H1 (cell line): ENCODE measurements around the gene ITPK1. TPM values are rescaled to one million over a fixed set of nuclear protein-coding genes. Genes with fewer than 3 reads are reported as not detected.

Experiments used
- CTCF ChIA-PET: fragments of 300-600 bp; sonication (Branson Sonifier 250); formaldehyde crosslinking; loops from one replicate; lab custom pipeline; 2021; ENCODE audit not compliant: partially characterized antibody; lab: Charles Lee
- POLR2A ChIA-PET: fragments of 300-600 bp; sonication (Branson Sonifier 250); formaldehyde crosslinking; loops from one replicate; lab custom pipeline; 2021; ENCODE audit warnings: inconsistent platforms; ENCODE audit not compliant: partially characterized antibody; lab: Charles Lee
- DNase-seq, 2 experiments: peaks; one replicate each; pipeline versions ENCODE4 v3.0.0 to v3.0.0-alpha.2; 2010 to 2022; ENCODE audit warnings: low spot score in 2 of 2, low read depth in 1 of 2, mixed read lengths in 1 of 2
- FAIRE-seq: peaks from 2 replicates; lab custom pipeline; 2011; peaks lifted over from hg19 to GRCh38; lab: Jason Lieb, UNC
- H2AFZ ChIP-seq: 2 replicates; pipeline ENCODE4 v1.8.1; 2012; ENCODE audit warnings: low read length, inconsistent platforms
- H2AK5ac ChIP-seq: 2 replicates; pipeline ENCODE4 v1.6.1; 2013; ENCODE audit warnings: low read depth, low read length
- H2BK120ac ChIP-seq: replicated peaks from 2 replicates; pipeline ENCODE3; 2013; ENCODE audit warnings: low read depth, low read length, inconsistent platforms
- H2BK12ac ChIP-seq: 2 replicates; pipeline ENCODE4 v1.6.1; 2013; ENCODE audit warnings: low read depth, low read length
- H2BK15ac ChIP-seq: 2 replicates; pipeline ENCODE4 v1.6.1; 2013; ENCODE audit warnings: low read length
- H2BK20ac ChIP-seq: 2 replicates; pipeline ENCODE4 v1.6.1; 2013; ENCODE audit warnings: low read length
- H2BK5ac ChIP-seq: 2 replicates; pipeline ENCODE4 v1.6.1; 2013; ENCODE audit warnings: low read depth, low read length
- H3K14ac ChIP-seq: 2 replicates; pipeline ENCODE4 v1.6.1; 2013; ENCODE audit warnings: inconsistent platforms; ENCODE audit not compliant: insufficient read length
- H3K18ac ChIP-seq: 2 replicates; pipeline ENCODE4 v1.6.1; 2013; ENCODE audit warnings: low read length; ENCODE audit errors: extremely low read depth
- H3K23ac ChIP-seq: 2 replicates; pipeline ENCODE4 v1.6.1; 2013; ENCODE audit warnings: inconsistent platforms; ENCODE audit not compliant: insufficient read length
- H3K23me2 ChIP-seq: 2 replicates; pipeline ENCODE4 v1.6.1; 2013; ENCODE audit warnings: low read depth, low read length
- H3K27ac ChIP-seq: 2 replicates; pipeline ENCODE4 v1.6.1; 2011; ENCODE audit warnings: low read depth, low read length, inconsistent platforms
- H3K27me3 ChIP-seq, 4 experiments: replicated peaks in 1 of 4; 1 replicate in 1 of 4; 2 replicates in 3 of 4; pipeline versions ENCODE4 v1.6.1 to v1.8.1; 2011 to 2013; ENCODE audit warnings: low read length in 3 of 4, mild to moderate bottlenecking in 3 of 4, inconsistent platforms in 2 of 4, mixed read lengths in 2 of 4, moderate library complexity in 1 of 4; ENCODE audit not compliant: control insufficient read depth in 3 of 4, insufficient read depth in 3 of 4; ENCODE audit errors: extremely low read depth in 1 of 4
- H3K36me3 ChIP-seq, 4 experiments: 2 replicates each; pipeline versions ENCODE4 v1.6.1 to v1.8.1; 2011 to 2013; ENCODE audit warnings: mild to moderate bottlenecking in 4 of 4, low read length in 3 of 4, moderate library complexity in 2 of 4, control low read depth in 1 of 4, inconsistent platforms in 1 of 4; ENCODE audit not compliant: insufficient read depth in 4 of 4, control insufficient read depth in 2 of 4
- H3K4ac ChIP-seq: replicated peaks from 2 replicates; pipeline ENCODE3; 2013; ENCODE audit warnings: low read length, low read depth, mixed read lengths, inconsistent platforms; ENCODE audit not compliant: insufficient read length
- H3K4me1 ChIP-seq, 4 experiments: replicated peaks in 1 of 4; 1 replicate in 1 of 4; 2 replicates in 3 of 4; pipeline versions ENCODE4 v1.6.1 to v1.8.1; 2011 to 2013; ENCODE audit warnings: low read length in 3 of 4, inconsistent platforms in 2 of 4, mixed read lengths in 1 of 4; ENCODE audit not compliant: insufficient read depth in 4 of 4, control insufficient read depth in 3 of 4
- H3K4me2 ChIP-seq, 2 experiments: 2 replicates each; pipeline versions ENCODE4 v1.6.1 to v1.8.1; 2011 to 2013; ENCODE audit warnings: low read depth in 2 of 2, low read length in 2 of 2, control low read depth in 1 of 2, inconsistent platforms in 1 of 2, mild to moderate bottlenecking in 1 of 2; ENCODE audit not compliant: insufficient read depth in 1 of 2
- H3K4me3 ChIP-seq, 4 experiments: fragments of 200-600, 300-600 bp in 1 of 4; sonication (generic), shearing (Covaris generic), sonication (Bioruptor Twin) in 1 of 4; 2 replicates each; pipeline versions ENCODE4 v1.5.1 to v1.8.1; 2011 to 2016; ENCODE audit warnings: low read length in 4 of 4, low read depth in 3 of 4, control low read depth in 2 of 4, inconsistent platforms in 2 of 4, mild to moderate bottlenecking in 2 of 4, mixed read lengths in 1 of 4, moderate library complexity in 1 of 4; ENCODE audit not compliant: insufficient read depth in 2 of 4; ENCODE audit errors: extremely low read depth in 1 of 4
- H3K56ac ChIP-seq: replicated peaks from 2 replicates; pipeline ENCODE3; 2013; ENCODE audit warnings: low read depth, mild to moderate bottlenecking, mixed read lengths, low read length, inconsistent platforms; ENCODE audit not compliant: insufficient read length
- H3K79me1 ChIP-seq: 2 replicates; pipeline ENCODE4 v1.6.1; 2013; ENCODE audit warnings: low read depth, low read length, control low read depth
- H3K79me2 ChIP-seq, 2 experiments: 2 replicates each; pipeline versions ENCODE4 v1.6.1 to v1.8.1; 2012 to 2013; ENCODE audit warnings: low read length in 2 of 2, mild to moderate bottlenecking in 2 of 2, inconsistent platforms in 1 of 2; ENCODE audit not compliant: insufficient read depth in 2 of 2, control insufficient read depth in 1 of 2
- H3K9ac ChIP-seq, 4 experiments: replicated peaks in 1 of 4; 1 replicate in 1 of 4; 2 replicates in 3 of 4; pipeline versions ENCODE4 v1.6.1 to v1.8.1; 2011 to 2013; ENCODE audit warnings: low read depth in 3 of 4, low read length in 3 of 4, control low read depth in 2 of 4, mild to moderate bottlenecking in 2 of 4, moderate library complexity in 2 of 4, inconsistent platforms in 1 of 4; ENCODE audit errors: extremely low read depth in 1 of 4
- H3K9me3 ChIP-seq, 2 experiments: 2 replicates each; pipeline versions ENCODE4 v1.6.1 to v1.8.1; 2012 to 2013; ENCODE audit warnings: mild to moderate bottlenecking in 2 of 2, moderate library complexity in 2 of 2, control low read depth in 1 of 2, inconsistent platforms in 1 of 2, low read depth in 1 of 2, low read length in 1 of 2, mixed read lengths in 1 of 2; ENCODE audit not compliant: insufficient read depth in 2 of 2
- H4K20me1 ChIP-seq, 2 experiments: replicated peaks in 1 of 2; 2 replicates each; pipeline versions ENCODE3 to v1.8.1; 2011 to 2013; ENCODE audit warnings: inconsistent platforms in 2 of 2, low read length in 2 of 2, mild to moderate bottlenecking in 1 of 2; ENCODE audit not compliant: insufficient read depth in 2 of 2, control insufficient read depth in 1 of 2
- H4K5ac ChIP-seq: 2 replicates; pipeline ENCODE4 v1.6.1; 2013; ENCODE audit warnings: low read length, low read depth, mixed read lengths, inconsistent platforms; ENCODE audit not compliant: insufficient read length
- H4K8ac ChIP-seq: 2 replicates; pipeline ENCODE4 v1.8.0; 2013; ENCODE audit warnings: mild to moderate bottlenecking, moderate library complexity, low read length, inconsistent platforms; ENCODE audit not compliant: insufficient read depth; ENCODE audit errors: extremely low read depth
- H4K91ac ChIP-seq: replicated peaks from 2 replicates; pipeline ENCODE3; 2013; ENCODE audit warnings: low read length, mixed read lengths, inconsistent platforms; ENCODE audit not compliant: insufficient read length
- CEBPB ChIP-seq: IDR thresholded peaks from 2 replicates; pipeline ENCODE4 v1.6.1; 2012; ENCODE audit warnings: low read depth, low read length
- SRF ChIP-seq: IDR thresholded peaks from 2 replicates; pipeline ENCODE4 v1.6.1; 2011; ENCODE audit warnings: mild to moderate bottlenecking, low read depth, low read length, moderate library complexity
- WGBS, 2 experiments: shearing (Covaris generic) in 1 of 2; methylation state at CpG; one replicate each; pipeline versions ENCODE4 v1.1.6 to v1.1.7; 2013 to 2015; ENCODE audit warnings: low lambda C conversion rate in 2 of 2, mixed read lengths in 2 of 2, inconsistent platforms in 1 of 2, low coverage in 1 of 2, missing lambda C conversion rate in 1 of 2; ENCODE audit not compliant: insufficient replicate concordance in 2 of 2, insufficient coverage in 1 of 2, insufficient read length in 1 of 2; ENCODE audit errors: extremely low coverage in 1 of 2, missing lambda C conversion rate in 1 of 2; 5-methylcytosine and 5-hydroxymethylcytosine counted together
- polyA plus RNA-seq, 7 experiments: library from polyadenylated mRNA; depleted of rRNA in 3 of 7; stranded (reverse) in 5 of 7; unstranded in 2 of 7; fragments of >200 nt in 5 of 7; fragments of 200-250 nt in 2 of 7; gene quantifications; 1 replicate in 5 of 7; 2 replicates in 1 of 7; 4 replicates in 1 of 7; pipeline versions ENCODE4 v1.2.1 to v1.2.3, GENCODE V29; 2011 to 2013; ENCODE audit warnings: missing spikeins in 2 of 7, mixed read lengths in 2 of 7
- total RNA-seq: library from RNA; stranded (reverse); fragmentation: NEBNext Ultra II Directional; extraction: Animal tissue kit (Norgen Biotek cat#: 25700); gene quantifications from 2 replicates; pipeline ENCODE4 v1.2.1, GENCODE V29; 2021

The ITPK1 gene
- total and polyA plus RNA-seq, 2 of the 8 experiments (the other 6 are each of a cell fraction or from before 2014, with no cell fraction given): 108 to 143 TPM

GRCh38 chr14:93073910-93074769 lies 41.6 kb downstream of the ITPK1 start:
- H4K20me1 ChIP-seq: peaks cover 10 to 20% of the 10 kb centered on the region in 2 experiments
- CTCF ChIA-PET: interaction anchor here (1.2 to 1.3 kb wide), 2 partner anchors 11 to 23 kb away, joined by 3 to 4 read pairs; no protein-coding TSS in a partner anchor
- no peak overlapping the region for H3K56ac ChIP-seq
- no peak overlapping the region for H2AK5ac ChIP-seq
- H3K23me2 ChIP-seq: no peaks in the 10 kb centered on the region
- no peaks in the 10 kb centered on the region; a peak in 1 of 8 replicates for H3K36me3 ChIP-seq
- WGBS, 2 experiments: 91% methylated on average over 19 of the region's 19 CpGs; no CpG with 5 or more reads in 1 of the 2 experiments
- H2BK120ac ChIP-seq: no peak overlapping the region
- H2BK12ac ChIP-seq: no peak overlapping the region
- H3K27me3 ChIP-seq: no peaks in the 10 kb centered on the region
- H2BK15ac ChIP-seq: no peak overlapping the region
- H3K14ac ChIP-seq: no peak overlapping the region
- no peak overlapping the region for H3K4ac ChIP-seq
- peaks cover 0 to 4% (median 0%) of the 10 kb centered on the region in 4 experiments; a peak in 4 of 7 replicates for H3K4me1 ChIP-seq
- H2AFZ ChIP-seq: no peak overlapping the region
- H4K91ac ChIP-seq: no peak overlapping the region
- no peak overlapping the region for H2BK5ac ChIP-seq
- H4K8ac ChIP-seq: no peak overlapping the region
- no peak overlapping the region; the same call in 1 of the 2 replicates for H3K18ac ChIP-seq
- POLR2A ChIA-PET: interaction anchor here (1.5 kb wide), 1 partner anchor 20 kb away, joined by 4 read pairs; no protein-coding TSS in a partner anchor
- H3K23ac ChIP-seq: no peak overlapping the region
- no peaks in the 10 kb centered on the region for H3K9me3 ChIP-seq
- H3K4me3 ChIP-seq: no peak overlapping the region
- H4K5ac ChIP-seq: no peak overlapping the region
- no peak for DNase-seq
- H3K79me1 ChIP-seq: peaks cover 25% of the 10 kb centered on the region
- no peak for FAIRE-seq
- no peak overlapping the region for H2BK20ac ChIP-seq
- H3K79me2 ChIP-seq: peaks cover 0 to 59% of the 10 kb centered on the region in 2 experiments; a peak in 2 of 4 replicates
- no peak overlapping the region for H3K9ac ChIP-seq
- TF ChIP-seq SRF: no peak
- peak; percentile 41; the same call in 1 of the 2 replicates for TF ChIP-seq CEBPB
- H3K27ac ChIP-seq: no peak overlapping the region
- no peak overlapping the region for H3K4me2 ChIP-seq
